H1 (cell line): ENCODE measurements around the gene NUB1. TPM values are rescaled to one million over a fixed set of nuclear protein-coding genes. Genes with fewer than 3 reads are reported as not detected.

Experiments used
- CTCF ChIA-PET: fragments of 300-600 bp; sonication (Branson Sonifier 250); formaldehyde crosslinking; loops from one replicate; lab custom pipeline; 2021; ENCODE audit not compliant: partially characterized antibody; lab: Charles Lee
- POLR2A ChIA-PET: fragments of 300-600 bp; sonication (Branson Sonifier 250); formaldehyde crosslinking; loops from one replicate; lab custom pipeline; 2021; ENCODE audit warnings: inconsistent platforms; ENCODE audit not compliant: partially characterized antibody; lab: Charles Lee
- DNase-seq, 2 experiments: peaks; one replicate each; pipeline versions ENCODE4 v3.0.0 to v3.0.0-alpha.2; 2010 to 2022; ENCODE audit warnings: low spot score in 2 of 2, low read depth in 1 of 2, mixed read lengths in 1 of 2
- FAIRE-seq: peaks from 2 replicates; lab custom pipeline; 2011; peaks lifted over from hg19 to GRCh38; lab: Jason Lieb, UNC
- H2AFZ ChIP-seq: 2 replicates; pipeline ENCODE4 v1.8.1; 2012; ENCODE audit warnings: low read length, inconsistent platforms
- H2AK5ac ChIP-seq: 2 replicates; pipeline ENCODE4 v1.6.1; 2013; ENCODE audit warnings: low read depth, low read length
- H2BK120ac ChIP-seq: replicated peaks from 2 replicates; pipeline ENCODE3; 2013; ENCODE audit warnings: low read depth, low read length, inconsistent platforms
- H2BK12ac ChIP-seq: 2 replicates; pipeline ENCODE4 v1.6.1; 2013; ENCODE audit warnings: low read depth, low read length
- H2BK15ac ChIP-seq: 2 replicates; pipeline ENCODE4 v1.6.1; 2013; ENCODE audit warnings: low read length
- H2BK20ac ChIP-seq: 2 replicates; pipeline ENCODE4 v1.6.1; 2013; ENCODE audit warnings: low read length
- H2BK5ac ChIP-seq: 2 replicates; pipeline ENCODE4 v1.6.1; 2013; ENCODE audit warnings: low read depth, low read length
- H3K14ac ChIP-seq: 2 replicates; pipeline ENCODE4 v1.6.1; 2013; ENCODE audit warnings: inconsistent platforms; ENCODE audit not compliant: insufficient read length
- H3K18ac ChIP-seq: 2 replicates; pipeline ENCODE4 v1.6.1; 2013; ENCODE audit warnings: low read length; ENCODE audit errors: extremely low read depth
- H3K23ac ChIP-seq: 2 replicates; pipeline ENCODE4 v1.6.1; 2013; ENCODE audit warnings: inconsistent platforms; ENCODE audit not compliant: insufficient read length
- H3K23me2 ChIP-seq: 2 replicates; pipeline ENCODE4 v1.6.1; 2013; ENCODE audit warnings: low read depth, low read length
- H3K27ac ChIP-seq: 2 replicates; pipeline ENCODE4 v1.6.1; 2011; ENCODE audit warnings: low read depth, low read length, inconsistent platforms
- H3K27me3 ChIP-seq, 4 experiments: replicated peaks in 1 of 4; 1 replicate in 1 of 4; 2 replicates in 3 of 4; pipeline versions ENCODE4 v1.6.1 to v1.8.1; 2011 to 2013; ENCODE audit warnings: low read length in 3 of 4, mild to moderate bottlenecking in 3 of 4, inconsistent platforms in 2 of 4, mixed read lengths in 2 of 4, moderate library complexity in 1 of 4; ENCODE audit not compliant: control insufficient read depth in 3 of 4, insufficient read depth in 3 of 4; ENCODE audit errors: extremely low read depth in 1 of 4
- H3K36me3 ChIP-seq, 4 experiments: 2 replicates each; pipeline versions ENCODE4 v1.6.1 to v1.8.1; 2011 to 2013; ENCODE audit warnings: mild to moderate bottlenecking in 4 of 4, low read length in 3 of 4, moderate library complexity in 2 of 4, control low read depth in 1 of 4, inconsistent platforms in 1 of 4; ENCODE audit not compliant: insufficient read depth in 4 of 4, control insufficient read depth in 2 of 4
- H3K4ac ChIP-seq: replicated peaks from 2 replicates; pipeline ENCODE3; 2013; ENCODE audit warnings: low read length, low read depth, mixed read lengths, inconsistent platforms; ENCODE audit not compliant: insufficient read length
- H3K4me1 ChIP-seq, 4 experiments: replicated peaks in 1 of 4; 1 replicate in 1 of 4; 2 replicates in 3 of 4; pipeline versions ENCODE4 v1.6.1 to v1.8.1; 2011 to 2013; ENCODE audit warnings: low read length in 3 of 4, inconsistent platforms in 2 of 4, mixed read lengths in 1 of 4; ENCODE audit not compliant: insufficient read depth in 4 of 4, control insufficient read depth in 3 of 4
- H3K4me2 ChIP-seq, 2 experiments: 2 replicates each; pipeline versions ENCODE4 v1.6.1 to v1.8.1; 2011 to 2013; ENCODE audit warnings: low read depth in 2 of 2, low read length in 2 of 2, control low read depth in 1 of 2, inconsistent platforms in 1 of 2, mild to moderate bottlenecking in 1 of 2; ENCODE audit not compliant: insufficient read depth in 1 of 2
- H3K4me3 ChIP-seq, 4 experiments: fragments of 200-600, 300-600 bp in 1 of 4; sonication (generic), shearing (Covaris generic), sonication (Bioruptor Twin) in 1 of 4; 2 replicates each; pipeline versions ENCODE4 v1.5.1 to v1.8.1; 2011 to 2016; ENCODE audit warnings: low read length in 4 of 4, low read depth in 3 of 4, control low read depth in 2 of 4, inconsistent platforms in 2 of 4, mild to moderate bottlenecking in 2 of 4, mixed read lengths in 1 of 4, moderate library complexity in 1 of 4; ENCODE audit not compliant: insufficient read depth in 2 of 4; ENCODE audit errors: extremely low read depth in 1 of 4
- H3K56ac ChIP-seq: replicated peaks from 2 replicates; pipeline ENCODE3; 2013; ENCODE audit warnings: low read depth, mild to moderate bottlenecking, mixed read lengths, low read length, inconsistent platforms; ENCODE audit not compliant: insufficient read length
- H3K79me1 ChIP-seq: 2 replicates; pipeline ENCODE4 v1.6.1; 2013; ENCODE audit warnings: low read depth, low read length, control low read depth
- H3K79me2 ChIP-seq, 2 experiments: 2 replicates each; pipeline versions ENCODE4 v1.6.1 to v1.8.1; 2012 to 2013; ENCODE audit warnings: low read length in 2 of 2, mild to moderate bottlenecking in 2 of 2, inconsistent platforms in 1 of 2; ENCODE audit not compliant: insufficient read depth in 2 of 2, control insufficient read depth in 1 of 2
- H3K9ac ChIP-seq, 4 experiments: replicated peaks in 1 of 4; 1 replicate in 1 of 4; 2 replicates in 3 of 4; pipeline versions ENCODE4 v1.6.1 to v1.8.1; 2011 to 2013; ENCODE audit warnings: low read depth in 3 of 4, low read length in 3 of 4, control low read depth in 2 of 4, mild to moderate bottlenecking in 2 of 4, moderate library complexity in 2 of 4, inconsistent platforms in 1 of 4; ENCODE audit errors: extremely low read depth in 1 of 4
- H3K9me3 ChIP-seq, 2 experiments: 2 replicates each; pipeline versions ENCODE4 v1.6.1 to v1.8.1; 2012 to 2013; ENCODE audit warnings: mild to moderate bottlenecking in 2 of 2, moderate library complexity in 2 of 2, control low read depth in 1 of 2, inconsistent platforms in 1 of 2, low read depth in 1 of 2, low read length in 1 of 2, mixed read lengths in 1 of 2; ENCODE audit not compliant: insufficient read depth in 2 of 2
- H4K20me1 ChIP-seq, 2 experiments: replicated peaks in 1 of 2; 2 replicates each; pipeline versions ENCODE3 to v1.8.1; 2011 to 2013; ENCODE audit warnings: inconsistent platforms in 2 of 2, low read length in 2 of 2, mild to moderate bottlenecking in 1 of 2; ENCODE audit not compliant: insufficient read depth in 2 of 2, control insufficient read depth in 1 of 2
- H4K5ac ChIP-seq: 2 replicates; pipeline ENCODE4 v1.6.1; 2013; ENCODE audit warnings: low read length, low read depth, mixed read lengths, inconsistent platforms; ENCODE audit not compliant: insufficient read length
- H4K8ac ChIP-seq: 2 replicates; pipeline ENCODE4 v1.8.0; 2013; ENCODE audit warnings: mild to moderate bottlenecking, moderate library complexity, low read length, inconsistent platforms; ENCODE audit not compliant: insufficient read depth; ENCODE audit errors: extremely low read depth
- H4K91ac ChIP-seq: replicated peaks from 2 replicates; pipeline ENCODE3; 2013; ENCODE audit warnings: low read length, mixed read lengths, inconsistent platforms; ENCODE audit not compliant: insufficient read length
- ASH2L ChIP-seq: fragments of 200-600, 300-600 bp; sonication (generic); IDR thresholded peaks from one replicate; pipeline ENCODE4 v1.7.1; 2017; ENCODE audit warnings: low read length
- BCL11A ChIP-seq, 2 experiments: IDR thresholded peaks; one replicate each; pipeline ENCODE4 v1.6.1; 2011; ENCODE audit warnings: low read depth in 2 of 2, low read length in 2 of 2, mild to moderate bottlenecking in 2 of 2
- BRCA1 ChIP-seq: IDR thresholded peaks from 2 replicates; pipeline ENCODE4 v1.6.1; 2012; ENCODE audit warnings: low read depth, low read length, improper control_type of control experiment
- CBX8 ChIP-seq: fragments of 300-800, 300-1000 bp; sonication (generic); IDR thresholded peaks from 2 replicates; pipeline ENCODE4 v1.7.1; 2016; ENCODE audit warnings: low read depth, low read length, borderline replicate concordance
- CHD2 ChIP-seq: IDR thresholded peaks from 2 replicates; pipeline ENCODE4 v1.6.1; 2012; ENCODE audit warnings: low read length, improper control_type of control experiment
- CREB1 ChIP-seq: IDR thresholded peaks from 2 replicates; pipeline ENCODE4 v1.6.1; 2012; ENCODE audit warnings: inconsistent platforms
- EGR1 ChIP-seq: IDR thresholded peaks from 2 replicates; pipeline ENCODE4 v1.6.1; 2011; ENCODE audit warnings: low read depth, low read length, borderline replicate concordance
- EP300 ChIP-seq, 2 experiments: IDR thresholded peaks; 1 replicate in 1 of 2; 2 replicates in 1 of 2; pipeline ENCODE4 v1.6.1; 2011 to 2012; ENCODE audit warnings: low read depth in 2 of 2, low read length in 2 of 2, mild to moderate bottlenecking in 2 of 2, borderline replicate concordance in 1 of 2, inconsistent platforms in 1 of 2, moderate library complexity in 1 of 2
- NRF1 ChIP-seq: IDR thresholded peaks from 2 replicates; pipeline ENCODE4 v1.6.1; 2011; ENCODE audit warnings: mild to moderate bottlenecking, low read depth, low read length, improper control_type of control experiment
- POLR2A ChIP-seq, 2 experiments: IDR thresholded peaks; 1 replicate in 1 of 2; 2 replicates in 1 of 2; pipeline ENCODE4 v1.6.1; 2011; ENCODE audit warnings: low read depth in 2 of 2, low read length in 2 of 2, mild to moderate bottlenecking in 2 of 2; ENCODE audit errors: control extremely low read depth in 1 of 2
- POU5F1 ChIP-seq: IDR thresholded peaks from 2 replicates; pipeline ENCODE4 v1.6.1; 2011; ENCODE audit warnings: low read depth, mild to moderate bottlenecking, low read length, moderate library complexity
- RXRA ChIP-seq: IDR thresholded peaks from 2 replicates; pipeline ENCODE4 v1.6.1; 2011; ENCODE audit warnings: low read depth, mild to moderate bottlenecking, low read length, moderate library complexity; ENCODE audit not compliant: insufficient read depth
- SIN3A ChIP-seq, 2 experiments: IDR thresholded peaks in 1 of 2; conservative IDR thresholded peaks in 1 of 2; 2 replicates each; pipeline ENCODE4 v1.6.1; 2011 to 2012; ENCODE audit warnings: low read length in 2 of 2, improper control_type of control experiment in 1 of 2, low read depth in 1 of 2, mild to moderate bottlenecking in 1 of 2
- SP1 ChIP-seq: IDR thresholded peaks from 2 replicates; pipeline ENCODE4 v1.6.1; 2011; ENCODE audit warnings: low read depth, low read length
- ZNF274 ChIP-seq: IDR thresholded peaks from 2 replicates; pipeline ENCODE4 v1.7.0; 2012; ENCODE audit warnings: low read length, borderline replicate concordance; ENCODE audit errors: extremely low read depth
- polyA plus RNA-seq, 7 experiments: library from polyadenylated mRNA; depleted of rRNA in 3 of 7; stranded (reverse) in 5 of 7; unstranded in 2 of 7; fragments of >200 nt in 5 of 7; fragments of 200-250 nt in 2 of 7; gene quantifications; 1 replicate in 5 of 7; 2 replicates in 1 of 7; 4 replicates in 1 of 7; pipeline versions ENCODE4 v1.2.1 to v1.2.3, GENCODE V29; 2011 to 2013; ENCODE audit warnings: missing spikeins in 2 of 7, mixed read lengths in 2 of 7
- total RNA-seq: library from RNA; stranded (reverse); fragmentation: NEBNext Ultra II Directional; extraction: Animal tissue kit (Norgen Biotek cat#: 25700); gene quantifications from 2 replicates; pipeline ENCODE4 v1.2.1, GENCODE V29; 2021
- TF ChIP-seq, protein P1 (sequence below): IDR thresholded peaks from 2 replicates; pipeline ENCODE4 v1.6.1; 2012; ENCODE audit warnings: inconsistent platforms

The NUB1 gene
- total and polyA plus RNA-seq, 2 of the 8 experiments (the other 6 are each of a cell fraction or from before 2014, with no cell fraction given), result 22.1 to 43.5 TPM

DNA sequence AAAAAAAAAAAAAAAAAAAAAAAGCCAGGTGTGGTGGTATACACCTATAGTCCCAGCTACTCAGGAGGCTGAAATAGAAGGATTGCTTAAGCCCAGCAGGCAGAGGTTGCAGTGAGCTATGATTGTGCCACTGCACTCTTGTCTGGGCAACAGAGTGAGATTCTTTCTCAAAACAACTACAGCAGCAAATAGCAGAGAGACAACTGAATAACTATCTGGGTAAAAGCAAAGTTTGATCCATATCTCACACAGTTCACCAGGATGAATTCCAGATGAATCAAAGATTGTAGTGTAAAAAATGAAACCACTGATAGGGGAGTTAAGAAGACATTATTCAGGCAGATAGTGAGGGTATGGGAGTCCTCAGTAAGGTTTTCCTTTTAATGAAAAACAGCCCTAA is 11.4 kb upstream of the NUB1 start:
- Histone ChIP-seq H4K91ac (no peak overlapping the region), H2AK5ac (no peak overlapping the region), H2BK5ac (no peak overlapping the region), H2BK12ac (no peak overlapping the region), H3K4me2 (no peak overlapping the region), H3K23ac (no peak overlapping the region), H3K36me3 (no peaks in the 10 kb centered on the region), H3K23me2 (no peaks in the 10 kb centered on the region), H3K9ac (no peak overlapping the region), H3K18ac (no peak overlapping the region), H3K9me3 (0 out of 4 replicates have a peak, but pooled peaks cover 0 to 3% of the 10 kb centered on the region in 2 experiments), H3K27me3 (no peaks in the 10 kb centered on the region), H3K4me1 (peaks cover 0 to 4% (median 1%) of the 10 kb centered on the region in 4 experiments; a peak in 4 of 7 replicates), H3K79me1 (no peaks in the 10 kb centered on the region), H2BK120ac (no peak overlapping the region), H3K56ac (no peak overlapping the region), H3K79me2 (no peaks in the 10 kb centered on the region), H4K5ac (no peak overlapping the region), H3K14ac (no peak overlapping the region), H2BK15ac (no peak overlapping the region), H4K8ac (no peak overlapping the region), H3K4ac (no peak overlapping the region), H3K4me3 (no peak overlapping the region), H3K27ac (no peak overlapping the region), H2BK20ac (no peak overlapping the region), H4K20me1 (no peaks in the 10 kb centered on the region), H2AFZ (no peak overlapping the region)
- POLR2A ChIA-PET, result interaction anchor here (0.6 kb wide), 1 partner anchor 43 kb away, joined by 3 read pairs; no protein-coding TSS in a partner anchor
- CTCF ChIA-PET, result interaction anchor here (0.6 to 6.9 kb wide), 4 partner anchors 14 to 101 kb away, joined by 3 to 69 read pairs (median 4); no protein-coding TSS in a partner anchor
- no peak for DNase-seq
- no peak for FAIRE-seq
- TF ChIP-seq ZNF274, result no peak
- no peak for TF ChIP-seq SIN3A (conservative IDR thresholded peaks at IDR 0.05 in 1 of 2, IDR thresholded peaks at IDR 0.05 in 1 of 2; ENCODE audit: low read depth in 1 of 2, low read length in 2 of 2)
- TF ChIP-seq EGR1, result no peak
- TF ChIP-seq SP1, result no peak
- TF ChIP-seq CBX8, result no peak
- TF ChIP-seq POU5F1, result no peak
- TF ChIP-seq RXRA, result no peak
- TF ChIP-seq ASH2L, result no peak
- TF ChIP-seq BCL11A (IDR thresholded peaks at IDR 0.05; ENCODE audit: low read depth in 2 of 2, low read length in 2 of 2), result no peak
- no peak for TF ChIP-seq CHD2
- TF ChIP-seq POLR2A (IDR thresholded peaks at IDR 0.05; ENCODE audit: control extremely low read depth in 1 of 2, low read depth in 2 of 2, low read length in 2 of 2), result no peak
- no peak for TF ChIP-seq BRCA1
- TF ChIP-seq NRF1, result no peak
- no peak for TF ChIP-seq CREB1
- TF ChIP-seq, protein P1, sequence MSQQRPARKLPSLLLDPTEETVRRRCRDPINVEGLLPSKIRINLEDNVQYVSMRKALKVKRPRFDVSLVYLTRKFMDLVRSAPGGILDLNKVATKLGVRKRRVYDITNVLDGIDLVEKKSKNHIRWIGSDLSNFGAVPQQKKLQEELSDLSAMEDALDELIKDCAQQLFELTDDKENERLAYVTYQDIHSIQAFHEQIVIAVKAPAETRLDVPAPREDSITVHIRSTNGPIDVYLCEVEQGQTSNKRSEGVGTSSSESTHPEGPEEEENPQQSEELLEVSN, result no peak
- no peak for TF ChIP-seq EP300 (IDR thresholded peaks at IDR 0.05; ENCODE audit: borderline replicate concordance in 1 of 2, low read depth in 2 of 2, low read length in 2 of 2)
